Measurements from ENCODE around the gene TREH.
A peak's percentile ranks its signal among the peaks of the same experiment; 100 is the strongest.

The TREH gene

GRCh38 chr11:118638726-118639125 is 40.7 kb downstream of the TREH start:
- no CpG with 5 or more reads among the region's 6 CpGs for WGBS (ENCODE audit: insufficient coverage, insufficient read length)
- Histone ChIP-seq H3K9me3 (ENCODE audit: control insufficient read depth, insufficient read depth, low read length) (no peaks in the 10 kb centered on the region), H3K27me3 (ENCODE audit: control insufficient read depth, insufficient read depth, low read length) (no peaks in the 10 kb centered on the region), H3K4me1 (ENCODE audit: control insufficient read depth, insufficient read depth, low read length) (peaks cover 11% of the 10 kb centered on the region; the same call in 1 of the 2 replicates), H3K27ac (ENCODE audit: low read length) (no peak overlapping the region), H3K4me3 (ENCODE audit: low read length) (no peak overlapping the region), H3K36me3 (ENCODE audit: control insufficient read depth, insufficient read depth, low read length) (0 out of 2 replicates have a peak, but pooled peaks cover 5% of the 10 kb centered on the region)
- DNase-seq (ENCODE audit: low read depth, low spot score), result no peak

DNA sequence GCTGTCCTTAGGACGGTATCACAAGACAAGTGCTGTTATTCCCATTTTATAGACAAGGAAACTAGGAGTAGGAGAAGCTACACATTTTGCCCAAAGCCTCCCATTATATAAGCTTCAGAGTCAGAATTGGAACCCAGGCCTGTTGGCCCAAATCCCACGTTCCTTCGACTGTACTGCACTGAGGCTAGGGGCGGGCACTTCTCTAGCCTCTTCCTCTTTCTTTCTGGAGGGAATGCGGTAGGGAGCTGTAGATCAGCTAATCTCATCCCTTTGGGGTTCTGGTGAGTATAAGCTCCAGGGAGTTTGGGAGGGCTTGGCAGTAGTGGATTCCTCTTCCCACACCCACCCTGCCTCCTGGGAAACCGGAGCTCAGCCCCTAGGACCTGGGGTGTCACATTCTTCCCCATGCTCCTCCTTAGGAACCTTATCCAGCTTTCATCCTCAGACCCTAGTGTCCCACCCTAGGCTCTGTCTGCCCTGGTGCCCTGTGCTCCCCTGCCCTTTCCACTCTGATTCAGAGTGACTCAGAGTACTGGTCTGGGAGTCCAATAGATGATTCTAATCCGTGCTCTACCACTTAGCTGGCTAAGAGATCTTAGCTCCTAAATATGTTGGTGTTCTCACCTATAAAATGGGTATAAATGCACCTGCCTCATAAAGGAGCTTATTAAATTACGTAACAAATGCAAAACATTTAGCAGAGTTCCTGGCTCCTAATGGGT is 42.7 kb downstream of the TREH start:
- no CpG with 5 or more reads among the region's 8 CpGs for WGBS (ENCODE audit: insufficient coverage, insufficient read length)
- Histone ChIP-seq H3K36me3 (ENCODE audit: control insufficient read depth, insufficient read depth, low read length) (peaks cover 10% of the 10 kb centered on the region; the same call in 1 of the 2 replicates), H3K9me3 (ENCODE audit: control insufficient read depth, insufficient read depth, low read length) (no peaks in the 10 kb centered on the region), H3K27ac (ENCODE audit: low read length) (no peak overlapping the region), H3K4me1 (ENCODE audit: control insufficient read depth, insufficient read depth, low read length) (peaks cover 11% of the 10 kb centered on the region; the same call in 1 of the 2 replicates), H3K4me3 (ENCODE audit: low read length) (no peak overlapping the region), H3K27me3 (ENCODE audit: control insufficient read depth, insufficient read depth, low read length) (no peaks in the 10 kb centered on the region)
- no peak for DNase-seq (ENCODE audit: low read depth, low spot score)

DNA sequence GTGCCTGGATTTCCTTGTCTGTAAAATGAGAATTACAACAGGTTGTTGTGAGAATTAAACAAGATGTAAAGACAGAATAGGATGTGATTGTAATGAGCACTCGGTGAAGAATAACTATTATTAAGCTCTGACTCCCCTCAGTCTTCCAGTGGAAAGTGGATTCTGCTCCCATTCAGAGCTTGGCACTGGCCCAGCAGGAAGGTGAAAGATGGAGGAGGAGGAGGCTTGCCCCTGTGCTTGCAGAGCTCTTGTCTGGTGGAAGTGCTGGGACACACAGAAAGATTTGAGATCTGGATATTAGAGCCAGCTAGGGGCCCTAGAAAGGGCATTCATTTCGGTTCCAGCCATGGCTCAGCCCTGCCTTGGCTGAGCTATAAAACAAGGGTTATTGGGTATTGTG is 43.8 kb downstream of the TREH start:
- H3K4me3 ChIP-seq (ENCODE audit: low read length), result peak overlapping the region; percentile 34; the same call in 1 of the 2 replicates
- H3K4me1 ChIP-seq (ENCODE audit: control insufficient read depth, insufficient read depth, low read length), result peaks cover 11% of the 10 kb centered on the region; the same call in 1 of the 2 replicates
- no peaks in the 10 kb centered on the region for H3K9me3 ChIP-seq (ENCODE audit: control insufficient read depth, insufficient read depth, low read length)
- DNase-seq (ENCODE audit: low read depth, low spot score), result no peak
- H3K36me3 ChIP-seq (ENCODE audit: control insufficient read depth, insufficient read depth, low read length), result peaks cover 11% of the 10 kb centered on the region; the same call in 1 of the 2 replicates
- H3K27me3 ChIP-seq (ENCODE audit: control insufficient read depth, insufficient read depth, low read length), result no peaks in the 10 kb centered on the region
- no CpG with 5 or more reads among the region's 2 CpGs for WGBS (ENCODE audit: insufficient coverage, insufficient read length)
- H3K27ac ChIP-seq (ENCODE audit: low read length), result no peak overlapping the region

DNA sequence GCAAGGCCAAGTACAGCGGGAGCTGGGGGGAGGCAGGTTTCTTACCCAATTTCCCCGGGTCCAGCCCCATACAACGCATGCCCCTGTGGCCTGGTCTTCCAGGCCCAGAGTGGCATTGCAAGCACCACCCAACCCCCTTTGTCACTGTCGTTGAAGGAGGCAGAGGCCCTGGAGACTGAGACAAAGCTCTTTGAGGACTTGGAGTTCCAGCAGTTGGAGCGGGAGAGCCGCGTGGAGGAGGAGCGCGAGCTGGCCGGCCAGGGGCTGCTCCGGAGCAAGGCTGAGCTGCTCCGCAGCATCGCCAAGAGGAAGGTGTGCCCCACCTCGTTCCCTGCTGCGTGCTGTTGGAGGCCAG is 44.2 kb downstream of the TREH start:
- DNase-seq (ENCODE audit: low read depth, low spot score), result no peak
- H3K9me3 ChIP-seq (ENCODE audit: control insufficient read depth, insufficient read depth, low read length), result no peaks in the 10 kb centered on the region
- WGBS (ENCODE audit: insufficient coverage, insufficient read length), result no CpG with 5 or more reads among the region's 15 CpGs
- H3K4me1 ChIP-seq (ENCODE audit: control insufficient read depth, insufficient read depth, low read length), result peaks cover 11% of the 10 kb centered on the region; the same call in 1 of the 2 replicates
- peaks cover 11% of the 10 kb centered on the region; the same call in 1 of the 2 replicates for H3K36me3 ChIP-seq (ENCODE audit: control insufficient read depth, insufficient read depth, low read length)
- H3K4me3 ChIP-seq (ENCODE audit: low read length), result peak overlapping the region; percentile 34; the same call in 1 of the 2 replicates
- H3K27ac ChIP-seq (ENCODE audit: low read length), result no peak overlapping the region
- no peaks in the 10 kb centered on the region for H3K27me3 ChIP-seq (ENCODE audit: control insufficient read depth, insufficient read depth, low read length)

- H3K36me3 ChIP-seq (ENCODE audit: control insufficient read depth, insufficient read depth, low read length), result peaks cover 9% of the 10 kb centered on the region; the same call in 1 of the 2 replicates
- no CpG with 5 or more reads among the region's 41 CpGs for WGBS (ENCODE audit: insufficient coverage, insufficient read length)
- no peaks in the 10 kb centered on the region for H3K9me3 ChIP-seq (ENCODE audit: control insufficient read depth, insufficient read depth, low read length)
- peak; percentile 66 for DNase-seq (ENCODE audit: low read depth, low spot score)
- peak overlapping the region; percentile 34; the same call in 1 of the 2 replicates for H3K4me3 ChIP-seq (ENCODE audit: low read length)
- H3K27ac ChIP-seq (ENCODE audit: low read length), result no peak overlapping the region
- H3K4me1 ChIP-seq (ENCODE audit: control insufficient read depth, insufficient read depth, low read length), result peaks cover 11% of the 10 kb centered on the region; the same call in 1 of the 2 replicates
- H3K27me3 ChIP-seq (ENCODE audit: control insufficient read depth, insufficient read depth, low read length), result no peaks in the 10 kb centered on the region
Measured at GRCh38 chr11:118634431-118635236, 44.8 kb downstream of the TREH start.

DNA sequence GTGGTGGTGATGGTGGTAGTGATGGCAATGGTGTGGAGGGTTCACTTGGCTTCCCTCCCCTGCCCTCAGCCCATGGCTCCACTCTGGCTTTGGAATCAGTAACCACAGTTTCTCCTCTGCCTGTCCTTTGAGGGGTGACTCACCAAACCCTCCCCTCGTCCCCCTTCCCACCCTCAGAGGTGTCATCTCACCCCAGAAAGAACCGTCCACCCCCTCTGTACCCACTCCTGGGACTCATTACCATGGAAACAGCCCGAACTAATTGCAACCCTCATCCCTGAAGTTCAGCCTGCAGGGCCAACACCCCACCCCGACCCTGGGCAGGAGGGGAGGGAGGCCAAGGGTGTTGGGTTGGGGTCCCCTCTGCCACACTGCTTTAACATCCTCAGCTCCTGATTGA is 45.5 kb downstream of the TREH start:
- Histone ChIP-seq H3K9me3 (ENCODE audit: control insufficient read depth, insufficient read depth, low read length) (no peaks in the 10 kb centered on the region), H3K4me3 (ENCODE audit: low read length) (no peak overlapping the region), H3K27ac (ENCODE audit: low read length) (no peak overlapping the region), H3K27me3 (ENCODE audit: control insufficient read depth, insufficient read depth, low read length) (no peaks in the 10 kb centered on the region), H3K4me1 (ENCODE audit: control insufficient read depth, insufficient read depth, low read length) (peaks cover 11% of the 10 kb centered on the region; the same call in 1 of the 2 replicates), H3K36me3 (ENCODE audit: control insufficient read depth, insufficient read depth, low read length) (peaks cover 12% of the 10 kb centered on the region; the same call in 1 of the 2 replicates)
- WGBS (ENCODE audit: insufficient coverage, insufficient read length), result no CpG with 5 or more reads among the region's 4 CpGs
- DNase-seq (ENCODE audit: low read depth, low spot score), result no peak

DNA sequence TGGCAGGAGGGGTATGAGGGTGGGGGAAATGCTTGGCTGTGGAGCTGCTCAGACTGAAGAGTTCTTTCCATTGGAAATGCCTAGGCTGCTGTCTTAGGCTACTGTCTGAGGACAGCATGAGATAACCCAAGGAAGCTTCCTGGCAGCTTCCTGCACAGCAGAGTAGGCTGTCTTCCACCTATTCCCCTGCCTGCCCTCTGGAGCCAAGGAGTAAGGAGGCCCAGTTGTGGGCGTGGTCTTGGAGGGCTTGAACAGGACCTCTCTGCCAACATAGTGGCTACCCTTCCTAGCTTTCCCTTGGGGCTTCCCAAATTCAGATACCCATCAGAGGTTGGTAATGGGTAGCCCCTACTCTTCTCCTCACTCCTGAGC is 46.1 kb downstream of the TREH start:
- Histone ChIP-seq H3K27me3 (ENCODE audit: control insufficient read depth, insufficient read depth, low read length) (no peaks in the 10 kb centered on the region), H3K36me3 (ENCODE audit: control insufficient read depth, insufficient read depth, low read length) (peaks cover 13% of the 10 kb centered on the region; the same call in 1 of the 2 replicates), H3K9me3 (ENCODE audit: control insufficient read depth, insufficient read depth, low read length) (no peaks in the 10 kb centered on the region), H3K4me1 (ENCODE audit: control insufficient read depth, insufficient read depth, low read length) (peaks cover 11% of the 10 kb centered on the region; the same call in 1 of the 2 replicates), H3K27ac (ENCODE audit: low read length) (no peak overlapping the region), H3K4me3 (ENCODE audit: low read length) (no peak overlapping the region)
- WGBS (ENCODE audit: insufficient coverage, insufficient read length), result no CpG with 5 or more reads among the region's 1 CpG
- DNase-seq (ENCODE audit: low read depth, low spot score), result no peak

- no CpG with 5 or more reads among the region's 9 CpGs for WGBS (ENCODE audit: insufficient coverage, insufficient read length)
- no peaks in the 10 kb centered on the region for H3K9me3 ChIP-seq (ENCODE audit: control insufficient read depth, insufficient read depth, low read length)
- H3K27ac ChIP-seq (ENCODE audit: low read length), result no peak overlapping the region
- DNase-seq (ENCODE audit: low read depth, low spot score), result no peak
- H3K36me3 ChIP-seq (ENCODE audit: control insufficient read depth, insufficient read depth, low read length), result peaks cover 15% of the 10 kb centered on the region; the same call in 1 of the 2 replicates
- peaks cover 11% of the 10 kb centered on the region; the same call in 1 of the 2 replicates for H3K4me1 ChIP-seq (ENCODE audit: control insufficient read depth, insufficient read depth, low read length)
- H3K27me3 ChIP-seq (ENCODE audit: control insufficient read depth, insufficient read depth, low read length), result no peaks in the 10 kb centered on the region
- no peak overlapping the region for H3K4me3 ChIP-seq (ENCODE audit: low read length)
Measured at GRCh38 chr11:118632577-118633318, 46.7 kb downstream of the TREH start.

- H3K9me3 ChIP-seq (ENCODE audit: control insufficient read depth, insufficient read depth, low read length), result no peaks in the 10 kb centered on the region
- no CpG with 5 or more reads among the region's 14 CpGs for WGBS (ENCODE audit: insufficient coverage, insufficient read length)
- no peak for DNase-seq (ENCODE audit: low read depth, low spot score)
- H3K4me3 ChIP-seq (ENCODE audit: low read length), result no peak overlapping the region
- H3K4me1 ChIP-seq (ENCODE audit: control insufficient read depth, insufficient read depth, low read length), result peaks cover 11% of the 10 kb centered on the region; the same call in 1 of the 2 replicates
- H3K27me3 ChIP-seq (ENCODE audit: control insufficient read depth, insufficient read depth, low read length), result no peaks in the 10 kb centered on the region
- peaks cover 16% of the 10 kb centered on the region; the same call in 1 of the 2 replicates for H3K36me3 ChIP-seq (ENCODE audit: control insufficient read depth, insufficient read depth, low read length)
- no peak overlapping the region for H3K27ac ChIP-seq (ENCODE audit: low read length)
Measured at GRCh38 chr11:118631142-118631909, 48.1 kb downstream of the TREH start.
